Activated naive CD8-positive, alpha-beta T cell treated with anti-CD3 and anti-CD28 coated beads, Interleukin-2, amount 50 U/mL, for 24 hours (primary cell): ENCODE data around the gene MAP3K8.
A peak's percentile ranks its signal among the peaks of the same experiment; 100 is the strongest.
"Not testable (repeated sequence)": the region's sequence is repeated elsewhere in the genome, so short reads cannot be mapped to it uniquely, and the experiment has no call there.

Experiments
- ATAC-seq: fragments of 150-1000 bp; cut with Tn5 transposase; one replicate; pipeline ENCODE4 v1.10.0; 2021
- DNase-seq: peaks from one replicate; pipeline ENCODE4 v3.0.0; 2021
- H3K27ac Mint-ChIP-seq: one replicate; pipeline ENCODE4 v1.8.0; 2021; ENCODE audit warnings: mild to moderate bottlenecking, mixed read lengths
- H3K27me3 Mint-ChIP-seq: one replicate; pipeline ENCODE4 v1.8.0; 2021; ENCODE audit warnings: mixed read lengths
- H3K36me3 Mint-ChIP-seq: one replicate; pipeline ENCODE4 v1.8.0; 2021; ENCODE audit warnings: low read depth, mixed read lengths
- H3K4me1 Mint-ChIP-seq: one replicate; pipeline ENCODE4 v1.8.0; 2021; ENCODE audit warnings: mixed read lengths
- H3K4me3 Mint-ChIP-seq: one replicate; pipeline ENCODE4 v1.8.0; 2021; ENCODE audit warnings: mild to moderate bottlenecking, moderate library complexity, mixed read lengths
- H3K9me3 Mint-ChIP-seq: one replicate; pipeline ENCODE4 v1.8.0; 2021; ENCODE audit warnings: mixed read lengths

Gene MAP3K8

DNA sequence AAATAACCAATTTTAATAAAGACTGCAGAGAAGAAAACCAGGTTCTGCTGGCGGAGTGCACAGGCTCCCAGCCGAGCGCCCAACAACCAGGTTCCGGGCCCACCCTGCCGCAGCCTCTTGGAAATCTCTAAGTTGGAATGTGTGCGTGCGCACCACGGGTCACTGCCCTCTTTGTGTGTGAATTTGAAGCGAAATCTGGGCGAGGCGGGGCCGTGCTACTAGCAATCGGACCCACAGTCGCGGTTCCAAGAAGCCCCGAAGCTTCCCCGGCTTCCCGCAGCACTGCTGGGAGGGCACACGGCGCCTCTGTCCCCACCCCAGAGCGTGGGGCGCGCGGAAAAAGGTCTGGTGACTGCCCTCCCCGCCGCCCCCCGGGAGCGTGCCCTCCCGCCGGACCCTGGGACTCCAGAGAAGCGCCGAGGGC, 666 bp upstream of the MAP3K8 start:
- peak overlapping the region; percentile 85 for H3K27ac Mint-ChIP-seq
- no peaks in the 10 kb centered on the region for H3K27me3 Mint-ChIP-seq
- DNase-seq (peak; percentile 69), ATAC-seq (no peak)
- no peaks in the 10 kb centered on the region for H3K9me3 Mint-ChIP-seq
- peaks cover 58% of the 10 kb centered on the region for H3K4me1 Mint-ChIP-seq
- H3K36me3 Mint-ChIP-seq: peaks cover 19% of the 10 kb centered on the region
- peak overlapping the region; percentile 90 for H3K4me3 Mint-ChIP-seq

- H3K4me1 Mint-ChIP-seq: peaks cover 63% of the 10 kb centered on the region
- H3K9me3 Mint-ChIP-seq: no peaks in the 10 kb centered on the region
- peak overlapping the region; percentile 83 for H3K27ac Mint-ChIP-seq
- no peaks in the 10 kb centered on the region for H3K27me3 Mint-ChIP-seq
- DNase-seq (peak; percentile 76), ATAC-seq (peak; percentile 45)
- H3K36me3 Mint-ChIP-seq: peaks cover 28% of the 10 kb centered on the region
- peak overlapping the region; percentile 90 for H3K4me3 Mint-ChIP-seq
These were observed 489 bp downstream of the MAP3K8 start for GRCh38 chr10:30434273-30435072.

DNA sequence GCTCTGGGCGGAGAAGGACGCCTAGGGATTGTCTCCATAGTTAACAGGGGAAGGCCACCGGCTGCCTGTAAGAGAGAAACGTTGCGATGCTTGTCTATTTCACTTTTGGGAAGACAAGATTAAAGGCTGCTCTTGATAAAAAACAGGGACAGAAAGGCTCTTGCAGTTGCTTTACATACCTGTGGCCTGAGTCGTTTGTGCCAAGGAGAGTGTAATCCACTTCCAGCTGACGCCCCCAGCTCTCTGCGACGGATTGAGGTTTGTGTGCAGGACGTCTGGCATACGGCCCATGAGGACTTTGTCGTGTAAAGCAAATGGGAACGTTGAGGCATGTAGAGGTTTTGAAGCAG, 1.1 kb downstream of the MAP3K8 start:
- ATAC-seq: no peak
- Mint-ChIP-seq H3K4me1 (peaks cover 66% of the 10 kb centered on the region), H3K36me3 (peaks cover 34% of the 10 kb centered on the region), H3K9me3 (no peaks in the 10 kb centered on the region), H3K27me3 (no peaks in the 10 kb centered on the region), H3K27ac (peak overlapping the region; percentile 83), H3K4me3 (peak overlapping the region; percentile 90)
- no peak for DNase-seq

DNA sequence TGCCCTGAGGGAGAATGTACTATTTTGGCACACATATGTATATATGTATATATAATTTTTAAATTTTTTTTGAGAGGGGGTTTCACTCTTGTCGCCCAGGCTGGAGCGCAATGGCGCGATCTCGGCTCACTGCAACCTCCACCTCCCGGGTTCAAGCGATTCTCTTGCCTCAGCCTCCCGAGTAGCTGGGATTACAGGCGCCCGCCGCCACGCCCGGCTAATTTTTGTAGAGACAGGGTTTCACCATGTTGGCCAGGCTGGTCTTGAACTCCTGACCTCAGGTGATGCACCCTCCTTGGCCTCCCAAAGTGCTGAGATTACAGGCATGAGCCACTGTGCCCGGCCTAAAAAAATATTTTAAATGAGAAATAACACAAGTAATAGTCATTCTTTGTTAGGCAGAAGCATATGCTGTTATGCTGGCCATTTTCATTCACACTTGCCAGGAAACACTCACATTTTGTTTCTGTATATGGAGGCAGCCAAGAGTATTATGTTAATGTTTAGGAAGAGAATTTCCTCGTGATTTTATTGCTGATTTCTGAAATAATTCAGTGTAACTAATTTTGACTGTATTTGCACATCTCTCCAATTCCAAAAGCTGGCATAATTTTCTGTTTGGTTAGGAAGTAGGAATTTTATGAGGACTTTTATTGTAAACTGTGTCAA, 1.6 kb downstream of the MAP3K8 start:
- H3K4me1 Mint-ChIP-seq: peaks cover 69% of the 10 kb centered on the region
- not testable (repeated sequence) for H3K27me3 Mint-ChIP-seq, H3K9me3 Mint-ChIP-seq, ATAC-seq, DNase-seq
- peak overlapping the region; percentile 90 for H3K4me3 Mint-ChIP-seq
- peak overlapping the region; percentile 83 for H3K27ac Mint-ChIP-seq
- peaks cover 38% of the 10 kb centered on the region for H3K36me3 Mint-ChIP-seq

DNA sequence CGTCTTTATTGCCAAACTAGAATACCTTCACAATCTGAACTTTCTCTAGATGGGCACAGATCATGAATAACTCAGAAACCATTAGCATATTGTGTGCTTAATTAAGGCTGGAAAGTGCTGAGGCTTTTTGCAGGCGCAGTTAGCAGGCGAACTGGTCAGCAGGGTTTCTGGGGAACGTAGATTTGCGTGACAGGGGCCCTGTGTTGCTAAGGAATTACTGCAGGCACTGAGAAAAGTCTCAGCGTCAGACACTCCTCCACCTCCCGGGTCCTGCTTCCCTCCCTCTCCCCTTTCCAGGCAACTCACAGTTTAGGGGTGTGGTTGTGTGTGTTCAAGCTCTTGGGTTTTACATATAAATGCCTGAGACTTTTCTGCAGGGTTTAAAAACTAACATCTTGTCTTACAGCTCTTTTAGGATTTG, 2.2 kb downstream of the MAP3K8 start:
- Mint-ChIP-seq H3K4me3 (peak overlapping the region; percentile 90), H3K9me3 (no peaks in the 10 kb centered on the region), H3K27ac (peak overlapping the region; percentile 82), H3K4me1 (peaks cover 66% of the 10 kb centered on the region), H3K36me3 (peaks cover 41% of the 10 kb centered on the region), H3K27me3 (no peaks in the 10 kb centered on the region)
- ATAC-seq (no peak), DNase-seq (no peak)

DNA sequence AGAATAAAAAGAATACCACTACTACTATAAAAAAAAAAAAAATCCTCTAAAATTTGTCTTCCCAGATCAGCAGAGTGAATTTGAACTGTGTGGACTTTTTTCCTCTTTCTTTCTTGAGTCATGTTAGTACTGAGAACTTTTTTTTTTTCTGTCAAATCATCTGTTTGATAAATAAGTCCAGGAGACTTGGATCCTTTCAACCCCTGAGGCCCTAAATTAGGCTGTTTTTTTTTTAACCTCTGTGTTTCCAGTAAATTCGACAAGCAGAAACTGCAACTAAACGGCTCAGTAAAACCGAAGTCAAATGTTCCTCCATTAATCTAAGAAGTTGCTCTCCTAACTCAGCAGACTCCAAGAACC, 2.7 kb downstream of the MAP3K8 start:
- DNase-seq (no peak), ATAC-seq (no peak)
- H3K27me3 Mint-ChIP-seq: no peaks in the 10 kb centered on the region
- H3K4me1 Mint-ChIP-seq: peaks cover 61% of the 10 kb centered on the region
- H3K9me3 Mint-ChIP-seq: no peaks in the 10 kb centered on the region
- H3K36me3 Mint-ChIP-seq: peaks cover 41% of the 10 kb centered on the region
- H3K4me3 Mint-ChIP-seq: peak overlapping the region; percentile 90
- peak overlapping the region; percentile 82 for H3K27ac Mint-ChIP-seq

DNA sequence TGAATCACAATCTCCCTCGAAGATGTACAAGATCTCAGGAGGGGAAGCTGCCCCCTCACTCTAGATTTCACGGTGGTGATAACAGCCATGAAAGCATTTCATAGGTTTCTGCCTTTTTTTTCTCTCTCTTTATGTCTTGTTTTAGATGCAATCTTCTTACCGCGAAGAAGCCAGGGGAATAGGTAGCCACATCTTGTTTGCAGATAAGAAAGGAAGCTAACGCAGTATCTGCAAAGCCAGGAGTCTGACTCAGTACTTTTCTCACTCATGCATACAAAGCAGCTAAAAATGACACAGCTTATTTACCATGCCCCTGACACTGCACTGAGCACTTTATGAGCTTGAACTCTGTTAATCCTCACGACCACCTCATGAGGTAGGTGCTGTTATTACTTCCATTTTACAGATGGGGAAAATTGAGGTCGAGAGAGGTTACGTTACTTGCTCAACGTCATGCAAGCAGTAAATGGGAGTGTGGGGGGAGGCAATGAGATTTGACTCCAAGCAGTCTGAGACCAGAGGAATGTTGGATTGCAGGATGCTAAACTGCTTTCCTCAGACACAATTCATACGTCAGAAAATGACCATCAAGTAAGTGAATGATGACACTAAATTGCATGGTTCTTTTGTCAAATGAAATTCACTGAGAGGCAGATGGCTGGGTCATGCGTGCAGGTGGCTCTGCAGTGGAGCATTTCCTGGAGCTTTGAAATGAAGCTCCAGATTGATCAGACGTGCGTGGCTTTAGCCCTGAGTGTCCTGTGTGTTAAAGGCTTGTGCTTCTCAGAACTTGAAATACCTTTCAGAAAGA, 3.3 kb downstream of the MAP3K8 start:
- no peaks in the 10 kb centered on the region for H3K27me3 Mint-ChIP-seq
- no peaks in the 10 kb centered on the region for H3K9me3 Mint-ChIP-seq
- DNase-seq: no peak
- ATAC-seq: peak; percentile 27
- H3K27ac Mint-ChIP-seq: peak overlapping the region; percentile 82
- H3K36me3 Mint-ChIP-seq: peaks cover 44% of the 10 kb centered on the region
- H3K4me1 Mint-ChIP-seq: peaks cover 59% of the 10 kb centered on the region
- peak overlapping the region; percentile 90 for H3K4me3 Mint-ChIP-seq

GRCh38 chr10:30438021-30438850, 4.3 kb downstream of the MAP3K8 start:
- H3K36me3 Mint-ChIP-seq: peaks cover 50% of the 10 kb centered on the region
- no peaks in the 10 kb centered on the region for H3K9me3 Mint-ChIP-seq
- ATAC-seq (no peak), DNase-seq (no peak)
- H3K27me3 Mint-ChIP-seq: no peaks in the 10 kb centered on the region
- peaks cover 52% of the 10 kb centered on the region for H3K4me1 Mint-ChIP-seq
- H3K4me3 Mint-ChIP-seq: peak overlapping the region; percentile 90
- H3K27ac Mint-ChIP-seq: peak overlapping the region; percentile 82

GRCh38 chr10:30439931-30440330, 5.9 kb downstream of the MAP3K8 start:
- Mint-ChIP-seq H3K36me3 (peaks cover 54% of the 10 kb centered on the region), H3K4me1 (peaks cover 51% of the 10 kb centered on the region), H3K27ac (no peak overlapping the region), H3K27me3 (no peaks in the 10 kb centered on the region), H3K4me3 (no peak overlapping the region), H3K9me3 (no peaks in the 10 kb centered on the region)
- ATAC-seq (no peak), DNase-seq (no peak)

DNA sequence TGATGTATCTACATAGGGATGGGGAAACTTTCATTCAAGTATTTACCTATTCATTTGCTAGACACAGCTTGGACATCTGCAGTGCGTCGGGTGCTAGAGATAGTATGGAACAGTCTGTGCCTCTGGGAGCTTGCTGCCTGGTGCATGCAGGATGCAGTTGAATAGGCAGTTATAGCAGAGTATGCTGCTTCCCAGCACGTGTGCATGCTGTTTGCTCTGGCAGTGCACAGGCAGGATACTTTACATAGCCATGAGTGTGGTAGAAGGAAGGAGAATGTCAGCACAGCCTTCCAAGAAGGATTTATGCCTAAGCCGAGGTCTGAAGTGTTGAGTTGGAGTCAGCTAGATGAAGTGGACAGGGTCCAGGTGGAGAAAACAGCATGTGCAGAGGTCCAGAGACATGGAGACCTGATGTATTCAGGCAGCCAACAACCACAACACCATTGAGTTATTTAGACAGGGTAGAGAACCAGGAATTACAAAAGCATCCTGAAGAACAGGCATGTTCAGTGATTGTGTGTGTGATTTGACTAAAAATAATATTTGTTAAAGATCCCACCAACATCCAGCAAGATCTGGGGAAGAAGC, 8.1 kb downstream of the MAP3K8 start:
- DNase-seq (no peak), ATAC-seq (no peak)
- no peak overlapping the region for H3K4me3 Mint-ChIP-seq
- no peaks in the 10 kb centered on the region for H3K9me3 Mint-ChIP-seq
- peaks cover 50% of the 10 kb centered on the region for H3K36me3 Mint-ChIP-seq
- H3K27ac Mint-ChIP-seq: no peak overlapping the region
- H3K4me1 Mint-ChIP-seq: peaks cover 34% of the 10 kb centered on the region
- no peaks in the 10 kb centered on the region for H3K27me3 Mint-ChIP-seq

- peaks cover 32% of the 10 kb centered on the region for H3K4me1 Mint-ChIP-seq
- ATAC-seq (no peak), DNase-seq (no peak)
- no peak overlapping the region for H3K27ac Mint-ChIP-seq
- no peaks in the 10 kb centered on the region for H3K27me3 Mint-ChIP-seq
- H3K9me3 Mint-ChIP-seq: no peaks in the 10 kb centered on the region
- H3K4me3 Mint-ChIP-seq: no peak overlapping the region
- peaks cover 49% of the 10 kb centered on the region for H3K36me3 Mint-ChIP-seq
These were observed 9.1 kb downstream of the MAP3K8 start for GRCh38 chr10:30443049-30443448.

DNA sequence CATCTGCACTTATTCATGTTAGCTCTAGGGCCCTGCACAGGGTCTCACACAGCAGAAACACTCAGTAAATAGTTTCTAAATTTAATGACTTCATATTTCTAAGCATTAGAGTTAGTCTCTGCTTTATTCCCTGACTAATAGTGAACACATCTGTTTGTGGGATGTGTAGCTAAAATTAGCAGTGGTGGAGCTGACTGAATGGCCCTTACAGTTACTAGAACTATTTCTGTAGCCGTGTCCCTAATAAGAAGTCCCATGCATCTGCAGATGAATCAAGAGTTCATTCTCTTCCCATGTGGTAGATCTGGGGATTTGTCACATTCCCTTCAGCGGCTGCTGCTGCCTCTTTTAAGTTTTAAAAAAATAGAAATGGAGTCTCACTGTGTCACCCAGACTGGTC, 11.7 kb downstream of the MAP3K8 start:
- peaks cover 48% of the 10 kb centered on the region for H3K36me3 Mint-ChIP-seq
- H3K27ac Mint-ChIP-seq: no peak overlapping the region
- ATAC-seq (no peak), DNase-seq (no peak)
- H3K27me3 Mint-ChIP-seq: no peaks in the 10 kb centered on the region
- no peak overlapping the region for H3K4me3 Mint-ChIP-seq
- H3K9me3 Mint-ChIP-seq: no peaks in the 10 kb centered on the region
- peaks cover 17% of the 10 kb centered on the region for H3K4me1 Mint-ChIP-seq

DNA sequence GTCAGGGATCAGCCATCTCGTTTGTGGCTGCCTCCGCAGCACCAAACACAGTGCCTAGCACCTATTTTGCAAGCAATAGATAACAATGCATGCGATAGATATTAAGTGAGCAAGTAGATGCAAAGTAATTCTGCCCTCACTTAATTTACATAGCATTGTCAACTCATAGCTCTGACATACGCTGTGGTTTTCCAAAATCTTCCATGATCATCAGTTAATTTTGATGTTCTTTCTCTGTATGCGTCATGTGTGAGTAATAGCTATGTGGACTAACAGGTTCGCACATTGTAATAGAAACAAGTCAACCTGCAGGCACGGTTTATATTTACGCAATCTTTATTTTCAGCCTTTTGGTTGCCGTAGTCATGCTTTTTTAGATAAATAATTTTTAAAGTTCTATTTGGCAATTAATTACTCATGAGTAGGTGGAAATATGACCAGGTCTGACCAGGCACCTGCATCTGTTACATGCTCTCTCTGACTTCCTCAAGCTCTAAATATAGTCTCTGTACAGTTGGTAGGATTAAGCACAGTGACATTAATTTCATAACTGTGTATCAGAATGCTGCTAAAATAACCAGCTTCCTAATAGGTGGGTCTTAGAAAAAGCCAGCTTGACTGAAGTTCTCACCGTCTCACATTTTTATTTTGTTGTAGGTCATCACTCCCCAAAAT, 13.3 kb downstream of the MAP3K8 start:
- Mint-ChIP-seq H3K27ac (no peak overlapping the region), H3K4me3 (no peak overlapping the region), H3K4me1 (peaks cover 15% of the 10 kb centered on the region), H3K27me3 (no peaks in the 10 kb centered on the region), H3K36me3 (peaks cover 50% of the 10 kb centered on the region), H3K9me3 (no peaks in the 10 kb centered on the region)
- peak; percentile 72 for ATAC-seq
- DNase-seq: no peak
